Measurements from ENCODE around the gene IRF2BP2.
A peak's percentile ranks its signal among the peaks of the same experiment; 100 is the strongest.

Gene IRF2BP2

DNA sequence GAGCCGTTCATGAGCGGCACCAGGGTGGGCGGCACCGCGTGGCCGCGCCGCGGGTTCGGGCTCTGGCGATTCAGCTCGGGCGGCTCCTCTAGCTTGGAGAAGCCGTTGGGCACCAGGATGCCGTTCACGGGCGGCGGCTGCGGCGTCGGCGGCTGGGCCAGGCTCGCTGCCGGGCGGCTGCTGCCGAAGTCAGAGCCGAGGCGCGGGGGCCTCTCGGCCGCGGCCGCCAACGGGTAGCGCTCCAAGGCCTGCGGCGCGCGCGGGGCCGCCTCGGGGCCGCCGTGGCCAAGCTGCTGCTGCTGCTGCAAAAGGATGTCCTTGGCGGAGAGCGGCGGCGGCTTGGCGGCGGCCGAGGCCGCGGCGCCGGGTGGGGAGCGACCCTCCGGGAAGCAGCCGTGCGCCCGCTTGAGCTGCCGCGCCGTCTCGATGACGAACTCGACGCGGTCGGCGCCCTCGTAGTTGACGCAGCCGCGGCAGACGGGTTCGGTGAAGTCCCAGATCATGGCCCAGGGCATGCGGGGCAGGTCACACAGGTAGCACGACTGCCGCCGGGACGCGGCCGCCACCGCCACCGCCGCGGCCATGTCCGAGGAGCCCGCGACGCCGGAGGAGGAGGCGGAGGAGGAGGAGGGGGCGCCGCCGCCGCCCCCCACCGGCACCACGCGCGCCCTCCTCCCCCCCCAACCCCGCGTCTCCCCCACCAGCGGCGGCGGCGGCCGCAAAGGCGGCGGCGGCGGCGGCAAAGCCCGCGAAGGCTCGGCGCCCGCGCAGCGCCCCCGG lies 877 bp downstream of the IRF2BP2 start:
- TF ChIP-seq CREB1 (IDR thresholded peaks at IDR 0.05; ENCODE audit: low read depth), result no peak
- no peak for TF ChIP-seq RAD21 (IDR thresholded peaks at IDR 0.05; ENCODE audit: low read depth)
- no peak for TF ChIP-seq EP300 (IDR thresholded peaks at IDR 0.05; ENCODE audit: borderline replicate concordance)
- no peak; the same call in 1 of the 2 replicates for TF ChIP-seq TAF1 (IDR thresholded peaks at IDR 0.05; ENCODE audit: low read depth)
- TF ChIP-seq, protein P1, sequence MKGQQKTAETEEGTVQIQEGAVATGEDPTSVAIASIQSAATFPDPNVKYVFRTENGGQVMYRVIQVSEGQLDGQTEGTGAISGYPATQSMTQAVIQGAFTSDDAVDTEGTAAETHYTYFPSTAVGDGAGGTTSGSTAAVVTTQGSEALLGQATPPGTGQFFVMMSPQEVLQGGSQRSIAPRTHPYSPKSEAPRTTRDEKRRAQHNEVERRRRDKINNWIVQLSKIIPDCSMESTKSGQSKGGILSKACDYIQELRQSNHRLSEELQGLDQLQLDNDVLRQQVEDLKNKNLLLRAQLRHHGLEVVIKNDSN (IDR thresholded peaks at IDR 0.05), result no peak
- TF ChIP-seq ZBTB7A (IDR thresholded peaks at IDR 0.05; ENCODE audit: low read depth), result no peak
- TF ChIP-seq, protein P2, sequence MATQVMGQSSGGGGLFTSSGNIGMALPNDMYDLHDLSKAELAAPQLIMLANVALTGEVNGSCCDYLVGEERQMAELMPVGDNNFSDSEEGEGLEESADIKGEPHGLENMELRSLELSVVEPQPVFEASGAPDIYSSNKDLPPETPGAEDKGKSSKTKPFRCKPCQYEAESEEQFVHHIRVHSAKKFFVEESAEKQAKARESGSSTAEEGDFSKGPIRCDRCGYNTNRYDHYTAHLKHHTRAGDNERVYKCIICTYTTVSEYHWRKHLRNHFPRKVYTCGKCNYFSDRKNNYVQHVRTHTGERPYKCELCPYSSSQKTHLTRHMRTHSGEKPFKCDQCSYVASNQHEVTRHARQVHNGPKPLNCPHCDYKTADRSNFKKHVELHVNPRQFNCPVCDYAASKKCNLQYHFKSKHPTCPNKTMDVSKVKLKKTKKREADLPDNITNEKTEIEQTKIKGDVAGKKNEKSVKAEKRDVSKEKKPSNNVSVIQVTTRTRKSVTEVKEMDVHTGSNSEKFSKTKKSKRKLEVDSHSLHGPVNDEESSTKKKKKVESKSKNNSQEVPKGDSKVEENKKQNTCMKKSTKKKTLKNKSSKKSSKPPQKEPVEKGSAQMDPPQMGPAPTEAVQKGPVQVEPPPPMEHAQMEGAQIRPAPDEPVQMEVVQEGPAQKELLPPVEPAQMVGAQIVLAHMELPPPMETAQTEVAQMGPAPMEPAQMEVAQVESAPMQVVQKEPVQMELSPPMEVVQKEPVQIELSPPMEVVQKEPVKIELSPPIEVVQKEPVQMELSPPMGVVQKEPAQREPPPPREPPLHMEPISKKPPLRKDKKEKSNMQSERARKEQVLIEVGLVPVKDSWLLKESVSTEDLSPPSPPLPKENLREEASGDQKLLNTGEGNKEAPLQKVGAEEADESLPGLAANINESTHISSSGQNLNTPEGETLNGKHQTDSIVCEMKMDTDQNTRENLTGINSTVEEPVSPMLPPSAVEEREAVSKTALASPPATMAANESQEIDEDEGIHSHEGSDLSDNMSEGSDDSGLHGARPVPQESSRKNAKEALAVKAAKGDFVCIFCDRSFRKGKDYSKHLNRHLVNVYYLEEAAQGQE (IDR thresholded peaks at IDR 0.05; ENCODE audit: low read depth), result no peak
- no peak for TF ChIP-seq TEAD4 (IDR thresholded peaks at IDR 0.05)
- TF ChIP-seq EGR1 (IDR thresholded peaks at IDR 0.05), result no peak
- TF ChIP-seq YY1 (IDR thresholded peaks at IDR 0.05; ENCODE audit: low read depth), result peak; percentile 55; the same call in 1 of the 2 replicates
- no peak for TF ChIP-seq FOXM1 (IDR thresholded peaks at IDR 0.05; ENCODE audit: borderline replicate concordance, low read depth)
- TF ChIP-seq TCF12 (IDR thresholded peaks at IDR 0.05; ENCODE audit: low read depth), result no peak
- TF ChIP-seq CEBPB (IDR thresholded peaks at IDR 0.05), result no peak
- TF ChIP-seq NFIC (IDR thresholded peaks at IDR 0.05), result no peak; the same call in 1 of the 2 replicates
- TF ChIP-seq, protein P3, sequence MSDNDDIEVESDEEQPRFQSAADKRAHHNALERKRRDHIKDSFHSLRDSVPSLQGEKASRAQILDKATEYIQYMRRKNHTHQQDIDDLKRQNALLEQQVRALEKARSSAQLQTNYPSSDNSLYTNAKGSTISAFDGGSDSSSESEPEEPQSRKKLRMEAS (IDR thresholded peaks at IDR 0.05), result peak; percentile 35; the same call in 1 of the 2 replicates

- no peak for TF ChIP-seq ZBTB7A (IDR thresholded peaks at IDR 0.05; ENCODE audit: low read depth)
- TF ChIP-seq, protein P3 (IDR thresholded peaks at IDR 0.05), result peak; percentile 81
- no peak for TF ChIP-seq NFIC (IDR thresholded peaks at IDR 0.05)
Observed at GRCh38 chr1:234608025-234608910, 1.7 kb downstream of the IRF2BP2 start.

- TF ChIP-seq EP300 (IDR thresholded peaks at IDR 0.05; ENCODE audit: borderline replicate concordance) (0 out of 2 replicates have a peak, but pooled peaks have one; percentile 26), TCF12 (IDR thresholded peaks at IDR 0.05; ENCODE audit: low read depth) (0 out of 2 replicates have a peak, but pooled peaks have one; percentile 38), CEBPB (IDR thresholded peaks at IDR 0.05) (no peak), YY1 (IDR thresholded peaks at IDR 0.05; ENCODE audit: low read depth) (no peak), FOXM1 (IDR thresholded peaks at IDR 0.05; ENCODE audit: borderline replicate concordance, low read depth) (0 out of 2 replicates have a peak, but pooled peaks have one; percentile 15), RAD21 (IDR thresholded peaks at IDR 0.05; ENCODE audit: low read depth) (peak; percentile 26), ZBTB7A (IDR thresholded peaks at IDR 0.05; ENCODE audit: low read depth) (peak; percentile 20; the same call in 1 of the 2 replicates), NFIC (IDR thresholded peaks at IDR 0.05) (peak; percentile 38; the same call in 1 of the 2 replicates)
- TF ChIP-seq, protein P3 (IDR thresholded peaks at IDR 0.05), result peak; percentile 32
- TF ChIP-seq, protein P1 (IDR thresholded peaks at IDR 0.05), result no peak
- TF ChIP-seq, protein P2 (IDR thresholded peaks at IDR 0.05; ENCODE audit: low read depth), result no peak
Observed at GRCh38 chr1:234607109-234608024, 2.6 kb downstream of the IRF2BP2 start.

- TF ChIP-seq NFIC (IDR thresholded peaks at IDR 0.05), result no peak
- no peak for TF ChIP-seq EGR1 (IDR thresholded peaks at IDR 0.05)
Observed at GRCh38 chr1:234606784-234607108, 3.2 kb downstream of the IRF2BP2 start.
